ENCODE data around the gene TTC39B. TPM values are rescaled to one million over a fixed set of nuclear protein-coding genes. Genes with fewer than 3 reads are reported as not detected.

TTC39B gene
- total and polyA plus RNA-seq, 2 experiments from 2014 or later: 1.3 to 4.1 TPM

DNA sequence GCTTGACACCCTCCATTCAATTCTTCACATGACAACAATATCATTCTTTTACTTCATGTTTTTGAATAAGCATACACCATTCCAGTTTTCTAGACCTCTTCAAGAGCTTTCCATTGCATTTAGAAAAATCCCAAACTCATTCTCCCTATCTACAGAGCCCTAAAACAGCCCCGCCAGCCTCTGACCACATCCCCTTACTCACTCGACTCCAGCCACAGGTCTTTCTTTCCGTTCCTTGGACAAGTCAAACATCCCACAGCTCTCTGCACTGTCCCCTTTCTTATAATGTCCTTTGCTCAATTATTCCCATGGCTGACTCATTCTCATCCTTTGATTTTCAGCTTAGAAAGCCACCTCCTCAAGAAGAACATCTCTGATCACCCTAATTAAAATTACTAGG is 38.2 kb downstream of the TTC39B start:
- no peaks in the 10 kb centered on the region for H3K27me3 ChIP-seq
- DNase-seq (ENCODE audit: low read depth in 1 of 2, low spot score in 1 of 2): no peak
- H3K36me3 ChIP-seq: no peaks in the 10 kb centered on the region
- no peak overlapping the region for H3K4me3 ChIP-seq
- H3K27ac ChIP-seq: no peak overlapping the region
- no peaks in the 10 kb centered on the region for H3K9me3 ChIP-seq (ENCODE audit: low read depth)
- TF ChIP-seq, protein P1, sequence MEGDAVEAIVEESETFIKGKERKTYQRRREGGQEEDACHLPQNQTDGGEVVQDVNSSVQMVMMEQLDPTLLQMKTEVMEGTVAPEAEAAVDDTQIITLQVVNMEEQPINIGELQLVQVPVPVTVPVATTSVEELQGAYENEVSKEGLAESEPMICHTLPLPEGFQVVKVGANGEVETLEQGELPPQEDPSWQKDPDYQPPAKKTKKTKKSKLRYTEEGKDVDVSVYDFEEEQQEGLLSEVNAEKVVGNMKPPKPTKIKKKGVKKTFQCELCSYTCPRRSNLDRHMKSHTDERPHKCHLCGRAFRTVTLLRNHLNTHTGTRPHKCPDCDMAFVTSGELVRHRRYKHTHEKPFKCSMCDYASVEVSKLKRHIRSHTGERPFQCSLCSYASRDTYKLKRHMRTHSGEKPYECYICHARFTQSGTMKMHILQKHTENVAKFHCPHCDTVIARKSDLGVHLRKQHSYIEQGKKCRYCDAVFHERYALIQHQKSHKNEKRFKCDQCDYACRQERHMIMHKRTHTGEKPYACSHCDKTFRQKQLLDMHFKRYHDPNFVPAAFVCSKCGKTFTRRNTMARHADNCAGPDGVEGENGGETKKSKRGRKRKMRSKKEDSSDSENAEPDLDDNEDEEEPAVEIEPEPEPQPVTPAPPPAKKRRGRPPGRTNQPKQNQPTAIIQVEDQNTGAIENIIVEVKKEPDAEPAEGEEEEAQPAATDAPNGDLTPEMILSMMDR (IDR thresholded peaks at IDR 0.05; ENCODE audit: low read depth, low read length): no peak
- no peaks in the 10 kb centered on the region for H3K4me1 ChIP-seq (ENCODE audit: low read depth)

DNA sequence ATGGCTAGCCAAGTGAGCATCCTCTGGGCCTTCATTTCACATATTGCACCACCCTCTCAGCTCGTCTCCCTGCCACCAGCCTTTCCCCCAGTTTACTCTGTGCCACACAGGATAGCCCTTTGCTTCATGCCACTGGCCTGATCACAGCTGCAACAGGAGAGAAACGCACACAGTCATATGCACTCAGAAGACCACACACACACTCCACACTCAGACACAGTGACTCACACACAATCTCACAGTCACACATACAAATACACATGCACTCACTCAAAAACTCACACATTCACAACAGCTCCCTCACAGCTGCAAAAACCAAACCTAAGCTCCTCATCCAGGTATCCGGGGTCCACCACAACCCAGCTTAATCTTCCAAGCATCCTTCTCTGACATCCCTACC is 38.7 kb downstream of the TTC39B start:
- no peaks in the 10 kb centered on the region for H3K27me3 ChIP-seq
- no peaks in the 10 kb centered on the region for H3K36me3 ChIP-seq
- no peaks in the 10 kb centered on the region for H3K4me1 ChIP-seq (ENCODE audit: low read depth)
- TF ChIP-seq, protein P1 (IDR thresholded peaks at IDR 0.05; ENCODE audit: low read depth, low read length): no peak
- H3K9me3 ChIP-seq (ENCODE audit: low read depth): no peaks in the 10 kb centered on the region
- no peak overlapping the region for H3K4me3 ChIP-seq
- no peak for DNase-seq (ENCODE audit: low read depth in 1 of 2, low spot score in 1 of 2)
- no peak overlapping the region for H3K27ac ChIP-seq

DNA sequence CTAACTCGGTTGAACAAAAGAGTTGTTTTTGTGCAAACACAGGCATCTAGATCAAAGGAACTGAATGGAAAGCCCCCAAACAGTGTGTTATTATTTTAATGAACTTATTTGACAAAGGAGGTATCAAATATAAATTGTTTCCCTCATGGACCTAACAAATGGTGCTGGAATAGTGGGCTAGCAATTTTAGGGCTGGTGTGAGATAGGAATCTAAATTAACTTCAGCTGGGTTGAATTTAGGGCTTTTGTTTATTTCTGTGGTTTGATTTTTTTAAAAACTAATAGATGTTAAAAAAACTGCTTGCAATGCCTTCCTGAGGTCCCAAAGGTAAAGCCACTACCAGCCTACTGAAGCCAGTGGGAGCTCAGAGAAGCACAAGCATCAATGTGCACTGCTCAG is 42.1 kb downstream of the TTC39B start:
- no peak overlapping the region for H3K27ac ChIP-seq
- no peaks in the 10 kb centered on the region for H3K4me1 ChIP-seq (ENCODE audit: low read depth)
- TF ChIP-seq, protein P1 (IDR thresholded peaks at IDR 0.05; ENCODE audit: low read depth, low read length): no peak

DNA sequence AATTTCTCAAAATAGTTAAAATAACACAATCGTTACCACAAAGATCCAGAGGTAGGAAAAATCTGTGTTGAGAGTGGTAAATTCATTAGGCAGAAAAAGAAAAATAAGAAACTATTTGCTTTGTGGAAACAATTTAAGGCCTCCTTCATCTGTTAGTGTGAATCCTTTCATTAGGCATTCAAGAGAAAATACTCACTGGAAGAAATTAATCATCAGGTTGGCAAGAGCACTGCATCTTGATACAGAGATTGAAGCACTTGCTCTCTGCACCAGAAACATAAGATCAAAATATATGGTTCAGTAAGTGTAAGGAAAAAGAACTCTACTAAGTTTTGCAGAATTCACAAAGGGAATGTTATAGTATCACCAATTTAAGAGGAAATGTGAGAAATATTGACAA is 44.4 kb downstream of the TTC39B start:
- Histone ChIP-seq H3K27ac (no peak overlapping the region), H3K4me3 (no peak overlapping the region), H3K4me1 (ENCODE audit: low read depth) (no peaks in the 10 kb centered on the region), H3K36me3 (no peaks in the 10 kb centered on the region), H3K27me3 (no peaks in the 10 kb centered on the region), H3K9me3 (ENCODE audit: low read depth) (no peaks in the 10 kb centered on the region)
- TF ChIP-seq, protein P1 (IDR thresholded peaks at IDR 0.05; ENCODE audit: low read depth, low read length): no peak
- peak in 1 of 2 donors; percentile 38 for DNase-seq (ENCODE audit: low read depth in 1 of 2, low spot score in 1 of 2)

More for the DNA sequence above, 42.1 kb downstream of the TTC39B start:
- no peak for DNase-seq (ENCODE audit: low read depth in 1 of 2, low spot score in 1 of 2)
- H3K27me3 ChIP-seq: no peaks in the 10 kb centered on the region
- H3K36me3 ChIP-seq: no peaks in the 10 kb centered on the region
- H3K9me3 ChIP-seq (ENCODE audit: low read depth): no peaks in the 10 kb centered on the region
- no peak overlapping the region for H3K4me3 ChIP-seq

DNA sequence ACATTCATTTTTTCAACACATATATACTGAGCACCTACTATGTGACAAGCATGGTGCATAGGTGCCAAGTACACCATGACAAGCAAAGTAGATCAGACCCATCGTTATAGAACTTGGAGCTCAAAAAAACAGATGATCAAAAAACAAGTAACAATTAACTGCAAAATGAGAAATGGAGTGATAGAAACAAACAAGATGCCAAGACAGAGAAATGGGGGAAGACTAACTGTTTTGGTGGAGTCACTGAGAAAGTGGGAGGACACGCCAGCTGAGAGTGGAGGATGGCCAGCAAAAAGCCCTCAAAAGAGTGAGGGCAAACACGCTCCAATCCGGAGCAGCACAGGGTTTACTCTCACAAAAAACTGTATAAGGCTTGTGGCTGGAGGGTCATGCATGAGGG is 50.6 kb downstream of the TTC39B start:
- no peaks in the 10 kb centered on the region for H3K9me3 ChIP-seq (ENCODE audit: low read depth)
- TF ChIP-seq, protein P1 (IDR thresholded peaks at IDR 0.05; ENCODE audit: low read depth, low read length): no peak
- no peaks in the 10 kb centered on the region for H3K36me3 ChIP-seq
- H3K27me3 ChIP-seq: no peaks in the 10 kb centered on the region
- H3K4me3 ChIP-seq: no peak overlapping the region
- H3K4me1 ChIP-seq (ENCODE audit: low read depth): no peaks in the 10 kb centered on the region
- H3K27ac ChIP-seq: no peak overlapping the region
- DNase-seq (ENCODE audit: low read depth in 1 of 2, low spot score in 1 of 2): no peak

DNA sequence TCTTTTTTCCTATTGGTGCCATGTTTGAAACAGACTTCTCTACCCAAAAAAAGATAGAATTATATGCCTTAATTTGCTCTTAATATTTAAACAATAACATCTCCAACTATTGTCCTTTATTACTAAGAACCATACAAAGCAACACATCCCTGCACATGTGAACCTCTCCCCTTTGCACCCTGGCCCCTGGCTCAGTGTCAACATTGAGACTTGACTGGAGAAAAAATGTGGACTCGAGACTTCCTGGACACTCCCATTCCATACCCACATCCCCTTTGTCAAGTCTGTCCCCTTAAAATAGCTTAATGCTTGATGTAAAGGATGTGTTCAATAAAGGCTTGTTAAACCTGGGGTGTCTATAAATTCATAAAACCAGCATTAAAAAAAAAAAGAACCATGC is 53.2 kb downstream of the TTC39B start:
- H3K4me3 ChIP-seq: no peak overlapping the region
- no peak overlapping the region for H3K27ac ChIP-seq
- H3K27me3 ChIP-seq: no peaks in the 10 kb centered on the region
- peaks cover 17% of the 10 kb centered on the region for H3K4me1 ChIP-seq (ENCODE audit: low read depth)
- TF ChIP-seq, protein P1 (IDR thresholded peaks at IDR 0.05; ENCODE audit: low read depth, low read length): no peak
- no peaks in the 10 kb centered on the region for H3K9me3 ChIP-seq (ENCODE audit: low read depth)
- DNase-seq (ENCODE audit: low read depth in 1 of 2, low spot score in 1 of 2): no peak
- no peaks in the 10 kb centered on the region for H3K36me3 ChIP-seq
